ENCODE results near the gene C14orf93.

DNA sequence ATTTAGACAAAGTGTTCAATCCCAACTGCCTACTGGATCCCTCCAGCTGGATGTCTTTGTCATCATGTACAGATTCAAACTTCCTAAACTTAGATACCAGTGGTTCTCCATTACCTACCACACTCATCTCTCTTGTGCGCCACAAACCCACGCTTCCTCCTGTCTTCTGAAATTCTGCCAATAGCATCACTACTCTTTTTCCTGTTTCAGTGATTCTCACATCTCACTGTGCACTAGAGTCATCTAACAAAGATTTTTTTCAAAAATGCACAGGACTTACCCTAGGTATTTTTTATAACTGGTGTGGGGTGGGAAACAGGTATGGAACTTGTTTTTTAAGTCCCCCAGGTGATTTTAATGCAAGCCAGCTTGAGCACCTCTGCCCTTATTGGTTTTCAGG lies 18.9 kb upstream of the C14orf93 start:
- TF ChIP-seq, protein P1, sequence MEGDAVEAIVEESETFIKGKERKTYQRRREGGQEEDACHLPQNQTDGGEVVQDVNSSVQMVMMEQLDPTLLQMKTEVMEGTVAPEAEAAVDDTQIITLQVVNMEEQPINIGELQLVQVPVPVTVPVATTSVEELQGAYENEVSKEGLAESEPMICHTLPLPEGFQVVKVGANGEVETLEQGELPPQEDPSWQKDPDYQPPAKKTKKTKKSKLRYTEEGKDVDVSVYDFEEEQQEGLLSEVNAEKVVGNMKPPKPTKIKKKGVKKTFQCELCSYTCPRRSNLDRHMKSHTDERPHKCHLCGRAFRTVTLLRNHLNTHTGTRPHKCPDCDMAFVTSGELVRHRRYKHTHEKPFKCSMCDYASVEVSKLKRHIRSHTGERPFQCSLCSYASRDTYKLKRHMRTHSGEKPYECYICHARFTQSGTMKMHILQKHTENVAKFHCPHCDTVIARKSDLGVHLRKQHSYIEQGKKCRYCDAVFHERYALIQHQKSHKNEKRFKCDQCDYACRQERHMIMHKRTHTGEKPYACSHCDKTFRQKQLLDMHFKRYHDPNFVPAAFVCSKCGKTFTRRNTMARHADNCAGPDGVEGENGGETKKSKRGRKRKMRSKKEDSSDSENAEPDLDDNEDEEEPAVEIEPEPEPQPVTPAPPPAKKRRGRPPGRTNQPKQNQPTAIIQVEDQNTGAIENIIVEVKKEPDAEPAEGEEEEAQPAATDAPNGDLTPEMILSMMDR (conservative IDR thresholded peaks at IDR 0.05 in 1 of 2, IDR thresholded peaks at IDR 0.05 in 1 of 2; ENCODE audit: low read depth in 1 of 2, low read length in 2 of 2), result no peak
- no peak for TF ChIP-seq EZH2 (IDR thresholded peaks at IDR 0.05; ENCODE audit: low read length, missing control alignments)
